MCF 10A (cell line): ENCODE measurements around the gene NAALADL1. TPM values are rescaled to one million over a fixed set of nuclear protein-coding genes. Genes with fewer than 3 reads are reported as not detected.
A peak's percentile ranks its signal among the peaks of the same experiment; 100 is the strongest.

Source experiments
- BruUV-seq: library from RNA; stranded (reverse); fragments of 400-500 nt; replicated peaks from 2 replicates; lab custom pipeline; 2021; lab: Mats Ljungman, UMichigan
- CTCF ChIA-PET: fragments of 300-600 bp; sonication (Branson Sonifier 250); formaldehyde crosslinking; extraction: SDS; loops from one replicate; lab custom pipeline; 2021; ENCODE audit warnings: antibody characterized with exemption, inconsistent platforms; lab: Yijun Ruan, JAX
- POLR2A ChIA-PET: fragments of 300-600, 350-650 bp; sonication (Branson Sonifier 250); formaldehyde crosslinking; extraction: SDS; loops from one replicate; lab custom pipeline; 2020; ENCODE audit warnings: antibody characterized with exemption, inconsistent platforms; lab: Yijun Ruan, JAX
- DNase-seq: peaks from one replicate; pipeline ENCODE4 v3.0.0-alpha.2; 2018; ENCODE audit not compliant: unreplicated experiment
- H3K27ac Mint-ChIP-seq: one replicate; pipeline ENCODE4 v1.8.0; 2022; ENCODE audit warnings: mild to moderate bottlenecking, low read depth, mixed read lengths; ENCODE audit not compliant: unreplicated experiment
- H3K27me3 Mint-ChIP-seq: one replicate; pipeline ENCODE4 v1.8.0; 2022; ENCODE audit warnings: mixed read lengths; ENCODE audit not compliant: insufficient read depth, unreplicated experiment
- H3K36me3 Mint-ChIP-seq: one replicate; pipeline ENCODE4 v1.8.0; 2022; ENCODE audit warnings: mild to moderate bottlenecking, moderate library complexity, mixed read lengths; ENCODE audit not compliant: insufficient read depth, unreplicated experiment
- H3K4me1 Mint-ChIP-seq: one replicate; pipeline ENCODE4 v1.8.0; 2022; ENCODE audit warnings: mixed read lengths; ENCODE audit not compliant: insufficient read depth, unreplicated experiment
- H3K4me3 Mint-ChIP-seq: one replicate; pipeline ENCODE4 v1.8.0; 2022; ENCODE audit warnings: mild to moderate bottlenecking, moderate library complexity, mixed read lengths; ENCODE audit not compliant: unreplicated experiment
- H3K9me3 Mint-ChIP-seq: one replicate; pipeline ENCODE4 v1.8.0; 2022; ENCODE audit warnings: mixed read lengths; ENCODE audit not compliant: unreplicated experiment
- intact Hi-C: fragments of 100-400 bp; cut with micrococcal nuclease; formaldehyde crosslinking; loops from 2 replicates; pipeline ENCODE4 v1.14.1; 2022
- total RNA-seq: library from RNA; stranded (reverse); gene quantifications from 2 replicates; pipeline ENCODE4 v1.2.3, GENCODE V29; 2022
- TF ChIP-seq, protein P1 (sequence below): fragments of 200-600 bp; IDR thresholded peaks from one replicate; pipeline ENCODE4 v1.8.0; 2022; ENCODE audit warnings: antibody characterized with exemption, mild to moderate bottlenecking; ENCODE audit not compliant: unreplicated experiment

The NAALADL1 gene
- total RNA-seq, 1 experiment from 2014 or later: not detected

DNA sequence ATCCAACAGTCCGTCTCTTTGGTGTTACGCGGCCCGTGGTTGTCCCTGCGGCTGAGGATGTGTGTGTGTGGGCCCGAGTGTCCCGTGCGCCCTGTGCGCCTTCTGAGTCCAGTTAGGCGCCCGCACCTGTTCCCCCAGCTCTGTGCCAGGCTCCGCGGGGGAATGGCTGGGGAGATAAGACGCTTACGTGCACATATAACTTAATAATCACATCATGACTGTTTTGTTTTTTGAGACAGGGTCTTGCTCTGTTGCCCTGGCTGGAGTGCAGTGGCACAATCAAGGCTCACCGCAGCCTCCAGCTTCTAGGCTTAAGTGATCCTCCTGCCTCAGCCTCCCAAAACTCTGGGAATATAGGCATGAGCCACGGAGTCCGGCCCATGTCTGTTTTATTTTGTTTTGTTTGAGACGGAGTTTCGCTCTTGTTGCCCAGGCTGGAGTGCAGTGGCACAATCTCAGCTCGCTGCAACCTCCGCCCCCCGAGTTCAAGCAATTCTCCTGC lies 43.6 kb downstream of the NAALADL1 start:
- no peak for DNase-seq
- Mint-ChIP-seq H3K4me3 (peak overlapping the region; percentile 83), H3K9me3 (no peaks in the 10 kb centered on the region), H3K4me1 (peaks cover 16% of the 10 kb centered on the region), H3K36me3 (peaks cover 6% of the 10 kb centered on the region), H3K27ac (no peak overlapping the region), H3K27me3 (no peaks in the 10 kb centered on the region)
- POLR2A ChIA-PET: interaction anchor here (0.6 to 3.2 kb wide), 18 partner anchors 8 to 876 kb away, joined by 3 to 28 read pairs (median 5); partner anchors contain the start of genes ATG2A, FAU, GPHA2 and MRPL49
- TF ChIP-seq, protein P1, sequence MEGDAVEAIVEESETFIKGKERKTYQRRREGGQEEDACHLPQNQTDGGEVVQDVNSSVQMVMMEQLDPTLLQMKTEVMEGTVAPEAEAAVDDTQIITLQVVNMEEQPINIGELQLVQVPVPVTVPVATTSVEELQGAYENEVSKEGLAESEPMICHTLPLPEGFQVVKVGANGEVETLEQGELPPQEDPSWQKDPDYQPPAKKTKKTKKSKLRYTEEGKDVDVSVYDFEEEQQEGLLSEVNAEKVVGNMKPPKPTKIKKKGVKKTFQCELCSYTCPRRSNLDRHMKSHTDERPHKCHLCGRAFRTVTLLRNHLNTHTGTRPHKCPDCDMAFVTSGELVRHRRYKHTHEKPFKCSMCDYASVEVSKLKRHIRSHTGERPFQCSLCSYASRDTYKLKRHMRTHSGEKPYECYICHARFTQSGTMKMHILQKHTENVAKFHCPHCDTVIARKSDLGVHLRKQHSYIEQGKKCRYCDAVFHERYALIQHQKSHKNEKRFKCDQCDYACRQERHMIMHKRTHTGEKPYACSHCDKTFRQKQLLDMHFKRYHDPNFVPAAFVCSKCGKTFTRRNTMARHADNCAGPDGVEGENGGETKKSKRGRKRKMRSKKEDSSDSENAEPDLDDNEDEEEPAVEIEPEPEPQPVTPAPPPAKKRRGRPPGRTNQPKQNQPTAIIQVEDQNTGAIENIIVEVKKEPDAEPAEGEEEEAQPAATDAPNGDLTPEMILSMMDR: no peak
- CTCF ChIA-PET: interaction anchor here (0.5 to 4.8 kb wide), 38 partner anchors 10 to 1966 kb away, joined by 3 to 64 read pairs (median 4); partner anchors contain the start of genes BATF2, EHD1, PPP2R5B and SAC3D1
- intact Hi-C loops: loop anchor here (1.0 to 10.0 kb wide), 5 partner anchors 63 to 248 kb away; partner anchors contain the start of genes POLA2 and ZNHIT2
- TSS peak; percentile 52 for BruUV-seq

DNA sequence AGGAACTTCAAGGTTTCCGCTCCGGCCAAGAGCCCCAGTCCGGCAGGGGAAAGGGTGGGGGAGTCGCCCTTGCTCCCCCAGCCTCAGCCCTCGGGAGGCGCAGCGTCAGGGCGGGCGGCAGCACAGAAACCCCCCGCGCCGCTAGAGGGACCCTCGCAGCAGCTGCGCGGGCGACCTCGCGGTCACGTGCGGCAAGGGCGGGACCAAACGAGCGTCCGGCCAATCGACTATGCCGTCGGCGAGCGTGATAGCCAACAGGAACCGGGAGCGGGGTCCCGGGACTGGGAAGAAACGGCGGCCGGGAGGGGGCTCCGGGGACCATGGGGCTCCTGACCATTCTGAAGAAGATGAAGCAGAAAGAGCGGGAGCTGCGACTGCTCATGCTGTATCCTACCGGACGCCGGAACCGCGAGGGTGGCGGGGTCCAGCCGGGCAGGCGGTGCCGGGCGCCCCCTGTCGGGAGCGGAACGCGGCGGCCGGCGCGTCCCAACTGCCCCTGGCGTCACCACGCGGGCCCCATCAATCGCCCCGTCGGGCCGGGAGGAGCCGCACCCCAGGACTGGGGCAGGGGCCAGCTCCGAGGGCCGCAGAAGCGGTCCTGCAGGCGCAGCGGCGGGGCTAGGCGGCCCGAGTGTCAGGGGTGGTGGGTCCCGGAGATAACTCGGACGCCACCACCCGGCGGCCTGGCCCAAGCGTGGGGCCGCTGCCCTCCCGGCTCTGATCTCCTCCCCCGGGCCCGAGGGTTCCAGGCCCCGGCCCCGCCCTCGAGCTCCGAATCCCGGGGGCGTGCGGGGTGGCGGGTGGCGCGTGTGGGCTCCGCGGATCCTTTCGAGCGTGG lies 44.2 kb downstream of the NAALADL1 start, which contains the start of gene ARL2:
TSS of gene ARL2 (plus strand) at position 273 of the 838 bp plus-strand sequence. CDS start at position 321, 48 bp downstream.
- POLR2A ChIA-PET: interaction anchor here (0.6 to 3.2 kb wide), 20 partner anchors 9 to 442 kb away, joined by 3 to 28 read pairs (median 5); partner anchors contain the start of genes ATG2A, BATF2, FAU and GPHA2
- H3K27me3 Mint-ChIP-seq: no peaks in the 10 kb centered on the region
- CTCF ChIA-PET: interaction anchor here (0.5 to 4.8 kb wide), 37 partner anchors 9 to 771 kb away, joined by 3 to 64 read pairs (median 4); partner anchors contain the start of genes BATF2, EHD1, PPP2R5B and SAC3D1
- no peaks in the 10 kb centered on the region for H3K9me3 Mint-ChIP-seq
- BruUV-seq: no TSS peak
- peak; percentile 82 for DNase-seq
- H3K4me1 Mint-ChIP-seq: peaks cover 16% of the 10 kb centered on the region
- peak within 1 kb of the TSS; percentile 63 for H3K27ac Mint-ChIP-seq
- H3K4me3 Mint-ChIP-seq: peak within 1 kb of the TSS; percentile 83
- peaks cover 5% of the 10 kb centered on the region for H3K36me3 Mint-ChIP-seq
- intact Hi-C loops: loop anchor here (1.0 to 10.0 kb wide), 5 partner anchors 63 to 248 kb away; partner anchors contain the start of genes POLA2 and ZNHIT2
- TF ChIP-seq, protein P1: peak; percentile 93

DNA sequence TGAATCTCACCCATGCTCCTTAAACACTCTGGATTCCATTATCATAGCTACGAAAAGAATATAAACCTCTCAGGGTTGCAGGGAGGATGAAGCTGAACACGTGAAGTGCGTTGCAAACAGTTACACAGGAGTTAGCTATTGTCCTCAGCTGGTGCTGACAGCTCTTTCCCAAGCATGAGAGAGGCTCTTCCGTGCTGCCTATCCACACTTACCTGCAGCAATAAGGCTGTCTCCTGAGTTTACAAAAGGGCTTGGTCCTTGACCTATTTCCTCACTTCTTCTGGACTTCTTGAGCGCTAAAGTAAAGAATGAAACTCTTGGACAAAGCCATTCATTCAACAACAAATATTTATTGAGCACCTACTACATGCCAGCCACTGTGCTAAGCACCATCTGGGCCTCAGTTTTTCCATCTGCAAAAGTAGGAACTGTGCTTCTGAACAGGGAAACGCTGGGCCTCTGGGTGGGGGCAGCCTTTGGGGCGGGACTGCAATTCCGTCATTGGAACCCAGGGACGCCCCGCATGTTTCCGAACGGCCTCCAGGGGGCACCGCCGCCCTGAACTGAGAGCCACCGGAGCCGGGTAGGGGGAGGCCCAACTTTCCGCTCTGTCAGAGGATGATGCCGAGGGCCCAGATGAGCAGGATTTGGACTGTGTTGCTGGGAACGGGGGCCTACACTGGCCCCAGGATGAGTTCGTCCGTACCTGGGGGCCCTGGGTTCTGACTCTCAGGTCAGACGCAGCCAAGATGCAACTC lies 45.0 kb downstream of the NAALADL1 start:
- H3K4me3 Mint-ChIP-seq: peak overlapping the region; percentile 83
- no peaks in the 10 kb centered on the region for H3K9me3 Mint-ChIP-seq
- H3K4me1 Mint-ChIP-seq: peaks cover 16% of the 10 kb centered on the region
- no peaks in the 10 kb centered on the region for H3K36me3 Mint-ChIP-seq
- intact Hi-C loops: loop anchor here (5.0 to 10.0 kb wide), 3 partner anchors 64 to 249 kb away; partner anchors contain the start of gene POLA2
- DNase-seq: peak; percentile 85
- CTCF ChIA-PET: interaction anchor here (0.6 to 4.8 kb wide), 28 partner anchors 8 to 221 kb away, joined by 3 to 64 read pairs (median 4); partner anchors contain the start of genes BATF2, EHD1, PPP2R5B and SNX15
- TSS peak; percentile 77 for BruUV-seq
- H3K27me3 Mint-ChIP-seq: no peaks in the 10 kb centered on the region
- TF ChIP-seq, protein P1: peak; percentile 68
- H3K27ac Mint-ChIP-seq: peak overlapping the region; percentile 63
- POLR2A ChIA-PET: interaction anchor here (0.6 to 3.2 kb wide), 17 partner anchors 14 to 276 kb away, joined by 3 to 28 read pairs (median 5); partner anchors contain the start of genes ATG2A, BATF2, FAU and GPHA2
